Ascending aorta (tissue), 2 donors: ENCODE results near the gene TFF2. TPM values are rescaled to one million over a fixed set of nuclear protein-coding genes. Genes with fewer than 3 reads are reported as not detected.
A peak's percentile ranks its signal among the peaks of the same experiment; 100 is the strongest.

ENCODE experiments used
- DNase-seq, 2 donors: peaks; one replicate each; pipeline ENCODE4 v3.0.0-alpha.2; 2019; ENCODE audit warnings: low spot score in 2 of 2
- H3K27ac ChIP-seq, 2 donors: fragments of 200-600 bp; sonication (generic); one replicate each; pipeline ENCODE4 v1.5.1; 2016 to 2017; ENCODE audit warnings: mild to moderate bottlenecking in 1 of 2
- H3K27me3 ChIP-seq: fragments of 200-600 bp; sonication (generic); one replicate; pipeline ENCODE4 v1.5.1; 2017
- H3K36me3 ChIP-seq, 2 donors: fragments of 200-600 bp; sonication (generic); one replicate each; pipeline ENCODE4 v1.5.1; 2016
- H3K4me1 ChIP-seq, 2 donors: fragments of 200-600 bp; sonication (generic); one replicate each; pipeline ENCODE4 v1.5.1; 2016 to 2017; ENCODE audit warnings: mild to moderate bottlenecking in 1 of 2
- H3K4me3 ChIP-seq, 2 donors: fragments of 200-600 bp; sonication (generic); one replicate each; pipeline ENCODE4 v1.5.1; 2016 to 2017; ENCODE audit warnings: mild to moderate bottlenecking in 1 of 2
- H3K9me3 ChIP-seq, 2 donors: fragments of 200-600 bp; sonication (generic); one replicate each; pipeline ENCODE4 v1.5.1; 2016
- intact Hi-C: fragments of 100-400 bp; cut with DNase I; formaldehyde crosslinking; loops from one replicate; pipeline ENCODE4 v1.15.1; 2023
- total RNA-seq: library from RNA; depleted of rRNA; stranded (reverse); fragments of >200 nt; gene quantifications from one replicate; pipeline ENCODE4 v1.1.0, GENCODE V29; 2016
- TF ChIP-seq, protein P1 (sequence below), 3 experiments: fragments of 200-600 bp in 2 of 3; fragments of 450-650 bp in 1 of 3; sonication (generic) in 2 of 3; IDR thresholded peaks; one replicate each; pipeline ENCODE4 v1.5.1; 2016 to 2019; ENCODE audit warnings: antibody characterized with exemption in 3 of 3, mild to moderate bottlenecking in 1 of 3, moderate library complexity in 1 of 3

Gene TFF2
- total RNA-seq, 1 donor from 2014 or later, result not detected

DNA sequence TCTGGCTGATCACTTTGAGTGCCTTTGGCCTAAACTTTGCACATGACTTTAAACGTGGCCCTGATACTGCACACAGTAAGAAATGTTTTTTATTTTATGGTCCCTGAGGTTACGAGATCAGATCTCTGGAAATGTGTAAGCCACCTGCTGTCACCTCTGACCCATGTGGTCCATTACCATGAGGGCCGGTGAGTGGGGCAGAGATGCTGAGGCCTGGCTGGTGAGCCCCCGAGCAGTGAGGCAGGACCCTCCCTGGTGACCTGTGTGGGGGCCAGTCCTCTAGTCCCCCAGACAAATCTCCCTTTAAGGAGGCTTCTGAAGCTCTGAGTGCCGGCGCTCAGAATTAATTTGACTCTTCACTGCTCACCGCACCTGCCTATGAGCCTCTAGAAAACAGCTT is 48.0 kb downstream of the TFF2 start:
- Histone ChIP-seq H3K4me3 (no peak overlapping the region), H3K9me3 (no peaks in the 10 kb centered on the region), H3K27me3 (no peaks in the 10 kb centered on the region), H3K36me3 (no peaks in the 10 kb centered on the region), H3K4me1 (no peaks in the 10 kb centered on the region), H3K27ac (no peak overlapping the region)
- no peak for DNase-seq
- intact Hi-C loops, result no loop called here
- TF ChIP-seq, protein P1, sequence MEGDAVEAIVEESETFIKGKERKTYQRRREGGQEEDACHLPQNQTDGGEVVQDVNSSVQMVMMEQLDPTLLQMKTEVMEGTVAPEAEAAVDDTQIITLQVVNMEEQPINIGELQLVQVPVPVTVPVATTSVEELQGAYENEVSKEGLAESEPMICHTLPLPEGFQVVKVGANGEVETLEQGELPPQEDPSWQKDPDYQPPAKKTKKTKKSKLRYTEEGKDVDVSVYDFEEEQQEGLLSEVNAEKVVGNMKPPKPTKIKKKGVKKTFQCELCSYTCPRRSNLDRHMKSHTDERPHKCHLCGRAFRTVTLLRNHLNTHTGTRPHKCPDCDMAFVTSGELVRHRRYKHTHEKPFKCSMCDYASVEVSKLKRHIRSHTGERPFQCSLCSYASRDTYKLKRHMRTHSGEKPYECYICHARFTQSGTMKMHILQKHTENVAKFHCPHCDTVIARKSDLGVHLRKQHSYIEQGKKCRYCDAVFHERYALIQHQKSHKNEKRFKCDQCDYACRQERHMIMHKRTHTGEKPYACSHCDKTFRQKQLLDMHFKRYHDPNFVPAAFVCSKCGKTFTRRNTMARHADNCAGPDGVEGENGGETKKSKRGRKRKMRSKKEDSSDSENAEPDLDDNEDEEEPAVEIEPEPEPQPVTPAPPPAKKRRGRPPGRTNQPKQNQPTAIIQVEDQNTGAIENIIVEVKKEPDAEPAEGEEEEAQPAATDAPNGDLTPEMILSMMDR (IDR thresholded peaks at IDR 0.05), result no peak

DNA sequence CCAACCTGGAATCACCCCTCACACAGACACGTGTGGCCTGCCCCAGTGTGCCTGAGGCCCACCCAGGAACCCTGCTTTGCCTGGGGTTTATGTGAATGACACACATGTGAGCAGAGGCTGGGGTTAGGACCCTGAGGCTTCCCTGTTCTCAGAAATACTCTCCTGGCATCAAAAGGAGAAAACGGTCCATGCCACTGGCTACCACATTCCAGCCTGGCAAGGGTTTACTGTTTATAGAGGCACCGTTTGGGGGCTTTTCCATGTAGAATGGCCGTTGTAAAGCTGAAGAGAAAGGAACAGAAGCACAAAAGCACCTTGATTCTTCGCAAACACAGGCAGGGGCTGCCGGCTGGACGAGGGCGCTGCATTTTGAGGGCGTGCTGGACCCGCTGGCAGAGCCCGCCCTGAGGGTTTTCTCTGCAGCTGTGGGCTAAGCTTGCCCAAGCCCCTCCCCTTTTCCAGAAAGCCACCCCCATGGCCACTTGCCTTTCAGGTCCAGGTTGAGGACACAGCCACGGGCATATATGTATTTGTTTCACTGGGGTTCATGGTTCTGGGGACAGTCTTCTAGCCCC is 48.6 kb downstream of the TFF2 start:
- intact Hi-C loops, result no loop called here
- H3K4me1 ChIP-seq, result no peaks in the 10 kb centered on the region
- peak overlapping the region in 1 of 2 donors; percentile 45 for H3K27ac ChIP-seq
- no peaks in the 10 kb centered on the region for H3K27me3 ChIP-seq
- no peaks in the 10 kb centered on the region for H3K9me3 ChIP-seq
- TF ChIP-seq, protein P1 (IDR thresholded peaks at IDR 0.05), result no peak
- DNase-seq, result no peak
- no peak overlapping the region for H3K4me3 ChIP-seq
- H3K36me3 ChIP-seq, result no peaks in the 10 kb centered on the region

DNA sequence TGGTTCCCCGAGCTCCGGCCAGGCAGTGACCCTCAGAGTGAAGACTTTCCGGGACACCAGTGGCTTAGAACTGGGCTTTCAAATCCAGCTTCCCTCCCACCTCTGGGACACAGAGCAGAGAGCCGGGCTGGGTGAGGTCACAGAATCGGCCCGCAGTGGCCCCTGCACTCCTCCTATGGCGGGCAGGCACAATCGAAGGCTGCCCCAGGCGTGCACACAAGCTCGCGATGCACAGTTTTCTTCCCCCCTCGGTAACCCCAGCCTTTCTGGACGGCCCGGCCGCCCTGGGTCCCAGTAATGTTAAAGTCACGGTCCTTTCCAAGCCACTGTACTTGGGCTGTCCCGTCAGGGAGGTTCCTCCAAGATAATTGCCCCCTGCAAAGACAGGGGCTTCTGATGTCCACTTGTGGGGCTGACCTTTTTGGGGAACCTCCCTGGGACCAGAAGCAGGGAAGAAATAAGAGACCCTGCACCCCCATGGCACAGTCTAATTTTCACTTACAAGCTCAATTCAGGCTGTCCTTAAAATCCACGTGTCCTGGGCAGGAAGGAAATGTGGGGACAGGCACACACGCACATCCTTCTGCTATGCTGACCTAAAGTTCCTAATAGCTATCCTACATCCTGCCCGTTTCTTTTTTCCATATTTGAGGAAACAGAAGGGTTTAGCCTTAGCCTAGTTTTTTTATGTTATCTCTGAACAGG is 49.3 kb downstream of the TFF2 start:
- Histone ChIP-seq H3K36me3 (no peaks in the 10 kb centered on the region), H3K4me3 (no peak overlapping the region), H3K27ac (peak overlapping the region in 1 of 2 donors; percentile 49), H3K9me3 (no peaks in the 10 kb centered on the region), H3K4me1 (no peaks in the 10 kb centered on the region), H3K27me3 (no peaks in the 10 kb centered on the region)
- no peak for DNase-seq
- intact Hi-C loops, result no loop called here
- TF ChIP-seq, protein P1 (IDR thresholded peaks at IDR 0.05), result no peak

DNA sequence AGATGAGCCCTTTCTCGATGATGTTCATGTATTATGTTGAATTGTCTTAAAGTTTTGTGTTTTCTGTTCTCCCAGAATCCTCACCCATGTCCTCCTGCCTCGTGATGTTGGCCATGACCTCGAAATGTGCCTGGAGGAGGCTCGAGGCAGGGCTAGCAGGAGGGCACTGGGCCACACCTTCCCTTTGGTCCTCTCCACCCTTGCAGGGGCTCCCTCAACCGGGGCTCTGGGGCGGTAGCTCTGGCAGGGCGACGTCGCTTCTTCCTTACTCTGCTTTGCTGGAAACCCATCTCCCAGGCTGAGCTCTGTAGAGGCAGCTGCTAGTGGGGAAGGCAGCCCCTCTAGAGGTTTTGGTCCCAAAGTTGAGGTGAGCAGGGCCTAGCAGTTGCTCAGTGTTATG is 49.8 kb downstream of the TFF2 start:
- H3K4me1 ChIP-seq, result no peaks in the 10 kb centered on the region
- TF ChIP-seq, protein P1 (IDR thresholded peaks at IDR 0.05), result no peak
- intact Hi-C loops, result no loop called here
- no peaks in the 10 kb centered on the region for H3K9me3 ChIP-seq
- no peaks in the 10 kb centered on the region for H3K27me3 ChIP-seq
- H3K27ac ChIP-seq, result peak overlapping the region in 1 of 2 donors; percentile 49
- no peak overlapping the region for H3K4me3 ChIP-seq
- H3K36me3 ChIP-seq, result no peaks in the 10 kb centered on the region
- no peak for DNase-seq

DNA sequence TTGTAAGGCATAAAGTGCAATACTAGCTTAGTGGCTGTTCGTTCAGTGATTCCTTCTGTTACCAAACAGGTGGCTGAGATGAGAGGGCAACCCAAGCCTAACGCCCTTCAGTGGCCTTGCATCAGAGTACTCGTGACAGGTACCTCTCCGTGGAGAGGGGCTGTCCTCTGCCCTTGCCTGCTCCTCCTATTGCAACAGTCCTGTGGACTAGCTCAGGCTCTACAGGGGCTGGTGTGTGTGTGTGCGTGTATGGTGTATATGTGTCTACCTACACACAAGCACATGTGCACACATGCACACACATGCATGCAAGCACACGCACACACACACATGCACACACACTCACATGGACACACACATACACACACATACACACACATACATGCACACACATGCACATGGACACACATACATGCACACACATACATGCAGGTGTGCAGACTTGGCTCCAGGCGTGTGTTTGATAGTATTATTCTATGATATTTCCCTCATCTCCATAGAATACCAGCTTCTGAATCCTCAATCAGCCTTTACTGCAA is 50.7 kb downstream of the TFF2 start:
- Histone ChIP-seq H3K36me3 (no peaks in the 10 kb centered on the region), H3K4me3 (no peak overlapping the region), H3K27ac (no peak overlapping the region), H3K27me3 (no peaks in the 10 kb centered on the region), H3K4me1 (no peaks in the 10 kb centered on the region), H3K9me3 (no peaks in the 10 kb centered on the region)
- intact Hi-C loops, result no loop called here
- no peak for DNase-seq
- TF ChIP-seq, protein P1 (IDR thresholded peaks at IDR 0.05), result no peak
